Measurements from ENCODE around the gene MRPL50. TPM values are rescaled to one million over a fixed set of nuclear protein-coding genes. Genes with fewer than 3 reads are reported as not detected.

Gene MRPL50
- total RNA-seq, 1 donor from 2014 or later = 10.9 TPM

GRCh38 chr9:101417389-101417788 lies 19.0 kb upstream of the MRPL50 start:
- DNase-seq (ENCODE audit: low read depth) = no peak
- Histone ChIP-seq H3K4me3 (ENCODE audit: low read depth, low read length) (no peak overlapping the region), H3K27me3 (ENCODE audit: control insufficient read depth, insufficient read depth, low read length) (no peaks in the 10 kb centered on the region), H3K36me3 (ENCODE audit: control insufficient read depth, insufficient read depth, low read length) (no peaks in the 10 kb centered on the region)
- no peak for TF ChIP-seq CTCF (IDR thresholded peaks at IDR 0.05; ENCODE audit: insufficient read depth, low read length, poor library complexity, severe bottlenecking)

- no peaks in the 10 kb centered on the region for H3K27me3 ChIP-seq (ENCODE audit: control insufficient read depth, insufficient read depth, low read length)
- H3K36me3 ChIP-seq (ENCODE audit: control insufficient read depth, insufficient read depth, low read length) = no peaks in the 10 kb centered on the region
- DNase-seq (ENCODE audit: low read depth) = no peak
- no peak for TF ChIP-seq CTCF (IDR thresholded peaks at IDR 0.05; ENCODE audit: insufficient read depth, low read length, poor library complexity, severe bottlenecking)
- no peak overlapping the region for H3K4me3 ChIP-seq (ENCODE audit: low read depth, low read length)
These were observed 17.2 kb upstream of the MRPL50 start for GRCh38 chr9:101415578-101415977.

- H3K27me3 ChIP-seq (ENCODE audit: control insufficient read depth, insufficient read depth, low read length) = no peaks in the 10 kb centered on the region
- no peaks in the 10 kb centered on the region for H3K36me3 ChIP-seq (ENCODE audit: control insufficient read depth, insufficient read depth, low read length)
- no peak for DNase-seq (ENCODE audit: low read depth)
- no peak overlapping the region for H3K4me3 ChIP-seq (ENCODE audit: low read depth, low read length)
- TF ChIP-seq CTCF (IDR thresholded peaks at IDR 0.05; ENCODE audit: insufficient read depth, low read length, poor library complexity, severe bottlenecking) = no peak
These were observed 16.4 kb upstream of the MRPL50 start for GRCh38 chr9:101414839-101415238.

- TF ChIP-seq CTCF (IDR thresholded peaks at IDR 0.05; ENCODE audit: insufficient read depth, low read length, poor library complexity, severe bottlenecking) = no peak
- no peak for DNase-seq (ENCODE audit: low read depth)
- Histone ChIP-seq H3K4me3 (ENCODE audit: low read depth, low read length) (no peak overlapping the region), H3K36me3 (ENCODE audit: control insufficient read depth, insufficient read depth, low read length) (peaks cover 7% of the 10 kb centered on the region), H3K27me3 (ENCODE audit: control insufficient read depth, insufficient read depth, low read length) (no peaks in the 10 kb centered on the region)
These were observed 10.7 kb upstream of the MRPL50 start for GRCh38 chr9:101409079-101409477.

GRCh38 chr9:101408374-101409078 lies 10.1 kb upstream of the MRPL50 start:
- H3K27me3 ChIP-seq (ENCODE audit: control insufficient read depth, insufficient read depth, low read length) = no peaks in the 10 kb centered on the region
- no peak for TF ChIP-seq CTCF (IDR thresholded peaks at IDR 0.05; ENCODE audit: insufficient read depth, low read length, poor library complexity, severe bottlenecking)
- H3K4me3 ChIP-seq (ENCODE audit: low read depth, low read length) = no peak overlapping the region
- H3K36me3 ChIP-seq (ENCODE audit: control insufficient read depth, insufficient read depth, low read length) = peaks cover 10% of the 10 kb centered on the region
- DNase-seq (ENCODE audit: low read depth) = no peak

Data from kidney epithelial cell (primary cell).